H9 (cell line): ENCODE data around the gene ISY1. TPM values are rescaled to one million over a fixed set of nuclear protein-coding genes. Genes with fewer than 3 reads are reported as not detected.

Experiments used
- DNase-seq: peaks from one replicate; pipeline ENCODE4 v3.0.0-alpha.2; 2017
- H2AFZ ChIP-seq: one replicate; pipeline ENCODE4 v1.6.1; 2013; ENCODE audit warnings: mild to moderate bottlenecking, low read length, control low read depth, moderate library complexity
- H2AK5ac ChIP-seq: 2 replicates; pipeline ENCODE4 v1.6.1; 2013; ENCODE audit warnings: low read length, control low read depth, mixed read lengths; ENCODE audit not compliant: insufficient read length
- H2BK120ac ChIP-seq: one replicate; pipeline ENCODE4 v1.6.1; 2013; ENCODE audit warnings: low read depth, mild to moderate bottlenecking, low read length, control low read depth, inconsistent platforms; ENCODE audit not compliant: poor library complexity, severe bottlenecking
- H2BK12ac ChIP-seq: 2 replicates; pipeline ENCODE4 v1.6.1; 2013; ENCODE audit warnings: low read length, control low read depth, mixed read lengths, low read depth; ENCODE audit not compliant: insufficient read length
- H2BK15ac ChIP-seq: 2 replicates; pipeline ENCODE4 v1.6.1; 2013; ENCODE audit warnings: low read depth, low read length, control low read depth
- H2BK20ac ChIP-seq: one replicate; pipeline ENCODE4 v1.6.1; 2013; ENCODE audit warnings: low read depth, mild to moderate bottlenecking, low read length, control low read depth, inconsistent platforms; ENCODE audit not compliant: poor library complexity, severe bottlenecking
- H2BK5ac ChIP-seq: 2 replicates; pipeline ENCODE4 v1.6.1; 2013; ENCODE audit warnings: low read length, control low read depth, mixed read lengths; ENCODE audit not compliant: insufficient read length
- H3K14ac ChIP-seq: 2 replicates; pipeline ENCODE4 v1.6.1; 2013; ENCODE audit warnings: low read length, control low read depth; ENCODE audit not compliant: insufficient read depth
- H3K18ac ChIP-seq: 2 replicates; pipeline ENCODE4 v1.6.1; 2013; ENCODE audit warnings: low read depth, mild to moderate bottlenecking, mixed read lengths, low read length, control low read depth; ENCODE audit not compliant: insufficient read length
- H3K23ac ChIP-seq: 2 replicates; pipeline ENCODE4 v1.6.1; 2013; ENCODE audit warnings: low read length, control low read depth, mixed read lengths, low read depth; ENCODE audit not compliant: insufficient read length
- H3K23me2 ChIP-seq: 2 replicates; pipeline ENCODE4 v1.6.1; 2013; ENCODE audit warnings: low read depth, mild to moderate bottlenecking, mixed read lengths, low read length, control low read depth; ENCODE audit not compliant: insufficient read length, poor library complexity, severe bottlenecking
- H3K27ac ChIP-seq: 2 replicates; pipeline ENCODE4 v1.5.1; 2013; ENCODE audit warnings: low read length, control low read depth, mixed read lengths, low read depth; ENCODE audit not compliant: insufficient read length
- H3K27me3 ChIP-seq: 2 replicates; pipeline ENCODE4 v1.6.1; 2013; ENCODE audit warnings: low read length, control low read depth, inconsistent platforms; ENCODE audit not compliant: insufficient read depth
- H3K4ac ChIP-seq: 2 replicates; pipeline ENCODE4 v1.6.1; 2013; ENCODE audit warnings: low read depth, mild to moderate bottlenecking, control low read depth, inconsistent platforms, low read length, moderate library complexity
- H3K4me1 ChIP-seq: 2 replicates; pipeline ENCODE4 v1.6.1; 2013; ENCODE audit warnings: low read length, control low read depth, inconsistent platforms; ENCODE audit not compliant: insufficient read depth
- H3K4me2 ChIP-seq: 2 replicates; pipeline ENCODE4 v1.6.1; 2013; ENCODE audit warnings: low read length, control low read depth, mixed read lengths; ENCODE audit not compliant: insufficient read length, insufficient read depth
- H3K56ac ChIP-seq: 2 replicates; pipeline ENCODE4 v1.6.1; 2013; ENCODE audit warnings: low read depth, mild to moderate bottlenecking, mixed read lengths, low read length, control low read depth; ENCODE audit not compliant: insufficient read length
- H3K79me1 ChIP-seq: 2 replicates; pipeline ENCODE4 v1.6.1; 2013; ENCODE audit warnings: low read depth, mild to moderate bottlenecking, moderate library complexity, low read length, control low read depth, inconsistent platforms; ENCODE audit not compliant: insufficient read depth, poor library complexity, severe bottlenecking
- H3K79me2 ChIP-seq: 2 replicates; pipeline ENCODE4 v1.6.1; 2013; ENCODE audit warnings: low read length, control low read depth, inconsistent platforms; ENCODE audit not compliant: insufficient read depth
- H3K9ac ChIP-seq: 2 replicates; pipeline ENCODE4 v1.6.1; 2013; ENCODE audit warnings: low read length, control low read depth, mixed read lengths; ENCODE audit not compliant: insufficient read length; ENCODE audit errors: extremely low read depth
- H3K9me3 ChIP-seq: one replicate; pipeline ENCODE4 v1.6.1; 2013; ENCODE audit warnings: low read depth, low read length, inconsistent platforms; ENCODE audit not compliant: control insufficient read depth
- H3T11ph ChIP-seq: one replicate; pipeline ENCODE4 v1.6.1; 2013; ENCODE audit warnings: mild to moderate bottlenecking, low read length, control low read depth, inconsistent platforms
- H4K20me1 ChIP-seq: one replicate; pipeline ENCODE4 v1.6.1; 2013; ENCODE audit not compliant: control insufficient read depth, insufficient read length, insufficient read depth
- H4K5ac ChIP-seq: 2 replicates; pipeline ENCODE4 v1.6.1; 2013; ENCODE audit warnings: low read depth, mild to moderate bottlenecking, mixed read lengths, low read length, control low read depth; ENCODE audit not compliant: insufficient read length
- H4K8ac ChIP-seq: replicated peaks from 2 replicates; pipeline ENCODE4 v1.6.1; 2013; ENCODE audit warnings: low read length, control low read depth, mixed read lengths, low read depth; ENCODE audit not compliant: insufficient read length
- H4K91ac ChIP-seq: 2 replicates; pipeline ENCODE4 v1.6.1; 2013; ENCODE audit warnings: low read depth, mild to moderate bottlenecking, moderate library complexity, mixed read lengths, low read length, control low read depth; ENCODE audit not compliant: insufficient read length
- H3K27ac Mint-ChIP-seq, 3 experiments: 2 replicates in 2 of 3; 3 replicates in 1 of 3; pipeline ENCODE4 v1.8.0; 2020 to 2021; ENCODE audit warnings: mixed read lengths in 3 of 3, mild to moderate bottlenecking in 1 of 3, moderate library complexity in 1 of 3
- H3K27me3 Mint-ChIP-seq: 2 replicates; pipeline ENCODE4 v1.8.0; 2021; ENCODE audit warnings: low read depth, mild to moderate bottlenecking, moderate library complexity, mixed read lengths
- H3K36me3 Mint-ChIP-seq, 3 experiments: 2 replicates in 2 of 3; 3 replicates in 1 of 3; pipeline ENCODE4 v1.8.0; 2020 to 2021; ENCODE audit warnings: low read depth in 3 of 3, mixed read lengths in 3 of 3; ENCODE audit not compliant: insufficient read depth in 1 of 3
- H3K4me1 Mint-ChIP-seq, 2 experiments: 2 replicates each; pipeline ENCODE4 v1.8.0; 2020; ENCODE audit warnings: mixed read lengths in 2 of 2
- H3K4me3 Mint-ChIP-seq, 2 experiments: 2 replicates in 1 of 2; 3 replicates in 1 of 2; pipeline ENCODE4 v1.8.0; 2020 to 2021; ENCODE audit warnings: mild to moderate bottlenecking in 2 of 2, mixed read lengths in 2 of 2, moderate library complexity in 1 of 2
- H3K9me3 Mint-ChIP-seq, 2 experiments: 2 replicates in 1 of 2; 3 replicates in 1 of 2; pipeline ENCODE4 v1.8.0; 2020; ENCODE audit warnings: mild to moderate bottlenecking in 2 of 2, mixed read lengths in 2 of 2, moderate library complexity in 1 of 2
- WGBS: extraction: QIAGEN DNeasy Blood & Tissue Kit; methylation state at CpG from one replicate; pipeline ENCODE4 v1.1.7; 2013; ENCODE audit warnings: missing lambda C conversion rate, low lambda C conversion rate, mixed read lengths; ENCODE audit not compliant: insufficient read length; ENCODE audit errors: extremely low coverage; 5-methylcytosine and 5-hydroxymethylcytosine counted together
- total RNA-seq: library from RNA; stranded (reverse); gene quantifications from 2 replicates; pipeline ENCODE4 v1.2.1, GENCODE V29; 2021
- TF ChIP-seq, protein P1 (sequence below): fragments of 200-600 bp; sonication (generic); conservative IDR thresholded peaks from 3 replicates; pipeline ENCODE4 v1.8.0; 2021; ENCODE audit warnings: antibody characterized with exemption, mild to moderate bottlenecking

ISY1 gene
- total RNA-seq, 1 experiment from 2014 or later: 28.1 TPM

DNA sequence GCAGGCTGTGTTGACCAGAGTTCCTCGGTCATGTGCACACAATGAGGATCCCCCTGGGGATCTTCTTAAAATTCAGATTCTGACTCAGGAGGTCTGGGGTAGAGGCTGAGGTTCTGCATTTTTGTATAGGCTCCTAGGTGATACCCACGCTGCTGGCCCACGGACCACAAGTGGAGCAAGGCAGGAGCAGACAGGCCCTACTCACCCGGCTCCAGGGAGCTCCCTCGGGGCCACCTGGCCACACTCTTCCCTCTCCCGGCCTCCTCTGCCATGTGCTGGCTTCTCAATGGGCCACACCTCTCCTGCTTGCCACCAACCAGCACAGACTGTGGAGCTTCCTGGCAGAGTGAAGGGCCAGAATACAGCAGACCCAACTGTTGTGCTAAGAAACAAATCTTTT is 76.4 kb downstream of the ISY1 start:
- Histone ChIP-seq H2BK12ac (no peak overlapping the region), H2AFZ (no peak overlapping the region), H3T11ph (no peak overlapping the region), H3K9ac (no peak overlapping the region), H2BK20ac (no peak overlapping the region), H2BK120ac (no peak overlapping the region), H3K14ac (no peak overlapping the region), H2BK15ac (no peak overlapping the region), H3K27me3 (no peaks in the 10 kb centered on the region), H4K20me1 (no peaks in the 10 kb centered on the region), H3K23ac (no peak overlapping the region), H3K18ac (no peak overlapping the region), H2BK5ac (no peak overlapping the region), H3K79me2 (no peaks in the 10 kb centered on the region), H3K27ac (no peak overlapping the region), H3K23me2 (no peaks in the 10 kb centered on the region), H3K9me3 (no peaks in the 10 kb centered on the region), H3K79me1 (no peaks in the 10 kb centered on the region), H4K8ac (no peak overlapping the region), H4K91ac (no peak overlapping the region), H2AK5ac (no peak overlapping the region), H3K4me1 (no peaks in the 10 kb centered on the region), H3K56ac (no peak overlapping the region), H3K4ac (no peak overlapping the region), H4K5ac (no peak overlapping the region), H3K4me2 (no peak overlapping the region)
- no peaks in the 10 kb centered on the region for H3K4me1 Mint-ChIP-seq
- no CpG with 5 or more reads among the region's 6 CpGs for WGBS
- DNase-seq: no peak
- no peaks in the 10 kb centered on the region for H3K9me3 Mint-ChIP-seq
- peaks cover 8% of the 10 kb centered on the region for H3K27me3 Mint-ChIP-seq
- no peak overlapping the region for H3K4me3 Mint-ChIP-seq
- TF ChIP-seq, protein P1, sequence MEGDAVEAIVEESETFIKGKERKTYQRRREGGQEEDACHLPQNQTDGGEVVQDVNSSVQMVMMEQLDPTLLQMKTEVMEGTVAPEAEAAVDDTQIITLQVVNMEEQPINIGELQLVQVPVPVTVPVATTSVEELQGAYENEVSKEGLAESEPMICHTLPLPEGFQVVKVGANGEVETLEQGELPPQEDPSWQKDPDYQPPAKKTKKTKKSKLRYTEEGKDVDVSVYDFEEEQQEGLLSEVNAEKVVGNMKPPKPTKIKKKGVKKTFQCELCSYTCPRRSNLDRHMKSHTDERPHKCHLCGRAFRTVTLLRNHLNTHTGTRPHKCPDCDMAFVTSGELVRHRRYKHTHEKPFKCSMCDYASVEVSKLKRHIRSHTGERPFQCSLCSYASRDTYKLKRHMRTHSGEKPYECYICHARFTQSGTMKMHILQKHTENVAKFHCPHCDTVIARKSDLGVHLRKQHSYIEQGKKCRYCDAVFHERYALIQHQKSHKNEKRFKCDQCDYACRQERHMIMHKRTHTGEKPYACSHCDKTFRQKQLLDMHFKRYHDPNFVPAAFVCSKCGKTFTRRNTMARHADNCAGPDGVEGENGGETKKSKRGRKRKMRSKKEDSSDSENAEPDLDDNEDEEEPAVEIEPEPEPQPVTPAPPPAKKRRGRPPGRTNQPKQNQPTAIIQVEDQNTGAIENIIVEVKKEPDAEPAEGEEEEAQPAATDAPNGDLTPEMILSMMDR: no peak
- H3K27ac Mint-ChIP-seq: no peak overlapping the region
- no peaks in the 10 kb centered on the region for H3K36me3 Mint-ChIP-seq
